GM12878 (cell line): ENCODE data around the gene MILR1. TPM values are rescaled to one million over a fixed set of nuclear protein-coding genes. Genes with fewer than 3 reads are reported as not detected.

Source experiments
- ATAC-seq: fragments of 200-7000 bp; cut with Tn5 transposase; 3 replicates; pipeline ENCODE4 v1.9.1; 2020; ENCODE audit warnings: mild to moderate bottlenecking, moderate library complexity
- BruUV-seq: library from RNA; stranded (reverse); fragments of 400-500 nt; replicated peaks from 2 replicates; lab custom pipeline; 2021; lab: Mats Ljungman, UMichigan
- CTCF ChIA-PET: fragments of 300-600 bp; sonication (Branson Sonifier 250); formaldehyde crosslinking; extraction: SDS; loops from one replicate; lab custom pipeline; 2021; ENCODE audit warnings: inconsistent platforms; lab: Yijun Ruan, JAX
- POLR2A ChIA-PET: fragments of 350-600 bp; formaldehyde crosslinking; extraction: SDS; loops from one replicate; lab custom pipeline; 2021; ENCODE audit warnings: inconsistent platforms; lab: Charles Lee
- RAD21 ChIA-PET: fragments of 300-600 bp; sonication (Branson Sonifier 250); formaldehyde crosslinking; loops from one replicate; lab custom pipeline; 2023; ENCODE audit warnings: antibody characterized with exemption; ENCODE audit not compliant: unreplicated experiment; lab: Charles Lee
- SMC1A ChIA-PET: fragments of 300-600 bp; sonication (Branson Sonifier 250); formaldehyde crosslinking; loops from one replicate; lab custom pipeline; 2023; ENCODE audit not compliant: unreplicated experiment, uncharacterized antibody; lab: Charles Lee
- DNase-seq: peaks from one replicate; pipeline ENCODE4 v3.0.0-alpha.2; 2011; ENCODE audit warnings: low read depth, low spot score
- FAIRE-seq: peaks from 3 replicates; lab custom pipeline; 2011; peaks lifted over from hg19 to GRCh38; lab: Jason Lieb, UNC
- H2AFZ ChIP-seq: 2 replicates; pipeline ENCODE4 v1.6.0; 2011; ENCODE audit warnings: low read depth, low read length, control low read depth; ENCODE audit not compliant: control insufficient read depth
- H3K27ac ChIP-seq: 2 replicates; pipeline ENCODE4 v1.5.1; 2011; ENCODE audit warnings: control low read depth; ENCODE audit not compliant: control insufficient read depth, insufficient read depth
- H3K27me3 ChIP-seq, 2 experiments: replicated peaks in 1 of 2; 2 replicates each; pipeline versions ENCODE4 v1.6.0 to v1.6.1; 2011; ENCODE audit warnings: low read length in 1 of 2; ENCODE audit not compliant: control insufficient read depth in 2 of 2, insufficient read depth in 2 of 2
- H3K36me3 ChIP-seq, 2 experiments: 2 replicates each; pipeline ENCODE4 v1.5.1; 2011; ENCODE audit warnings: low read length in 1 of 2; ENCODE audit not compliant: control insufficient read depth in 2 of 2, insufficient read depth in 2 of 2
- H3K4me1 ChIP-seq: 2 replicates; pipeline ENCODE4 v1.6.1; 2011; ENCODE audit warnings: mild to moderate bottlenecking, low read length, moderate library complexity, mixed read lengths; ENCODE audit not compliant: control insufficient read depth, insufficient read depth
- H3K4me2 ChIP-seq: 2 replicates; pipeline ENCODE4 v1.6.0; 2011; ENCODE audit warnings: control low read depth; ENCODE audit not compliant: control insufficient read depth, insufficient read depth
- H3K4me3 ChIP-seq: fragments of 200-600 bp; sonication (generic); 2 replicates; pipeline ENCODE4 v1.5.1; 2016
- H3K79me2 ChIP-seq: 2 replicates; pipeline ENCODE4 v1.6.0; 2011; ENCODE audit warnings: low read length; ENCODE audit not compliant: control insufficient read depth, insufficient read depth
- H3K9ac ChIP-seq: 2 replicates; pipeline ENCODE4 v1.8.0; 2011; ENCODE audit warnings: low read length, control low read depth, mixed read lengths; ENCODE audit not compliant: control insufficient read depth, insufficient read depth
- H3K9me3 ChIP-seq: replicated peaks from 3 replicates; pipeline ENCODE4 v1.5.1; 2011; ENCODE audit warnings: mild to moderate bottlenecking, low read length; ENCODE audit not compliant: control insufficient read depth, insufficient read depth
- H4K20me1 ChIP-seq: 2 replicates; pipeline ENCODE4 v1.6.0; 2011; ENCODE audit not compliant: control insufficient read depth, insufficient read depth
- CEBPB ChIP-seq, 2 experiments: fragments of 150-350 bp in 1 of 2; IDR thresholded peaks; 2 replicates each; pipeline ENCODE4 v1.6.1; 2012 to 2014; ENCODE audit warnings: low read depth in 2 of 2, low read length in 2 of 2, borderline replicate concordance in 1 of 2, inconsistent platforms in 1 of 2
- HDGF ChIP-seq: fragments of 450-650 bp; IDR thresholded peaks from 2 replicates; pipeline ENCODE4 v1.6.1; 2016; ENCODE audit warnings: antibody characterized with exemption
- KAT2A ChIP-seq: conservative IDR thresholded peaks from 2 replicates; pipeline ENCODE4 v1.6.1; 2011; ENCODE audit warnings: low read depth, low read length; ENCODE audit not compliant: control insufficient read depth
- KLF5 ChIP-seq: fragments of 450-650 bp; IDR thresholded peaks from 2 replicates; pipeline ENCODE4 v1.6.1; 2014; ENCODE audit warnings: mild to moderate bottlenecking; ENCODE audit not compliant: partially characterized antibody
- MXI1 ChIP-seq: fragments of 150-350 bp; IDR thresholded peaks from 2 replicates; pipeline ENCODE4 v1.6.1; 2011; ENCODE audit warnings: low read depth, mild to moderate bottlenecking, inconsistent platforms, low read length, improper control_type of control experiment
- NBN ChIP-seq: fragments of 450-650 bp; IDR thresholded peaks from 2 replicates; pipeline ENCODE4 v1.6.1; 2016
- NFXL1 ChIP-seq: fragments of 450-650 bp; IDR thresholded peaks from 2 replicates; pipeline ENCODE4 v1.6.1; 2017; ENCODE audit warnings: antibody characterized with exemption, mild to moderate bottlenecking, borderline replicate concordance
- PKNOX1 ChIP-seq: fragments of 450-650 bp; IDR thresholded peaks from 2 replicates; pipeline ENCODE4 v1.6.1; 2016; ENCODE audit warnings: mild to moderate bottlenecking
- PML ChIP-seq: IDR thresholded peaks from 2 replicates; pipeline ENCODE4 v1.6.1; 2012; ENCODE audit warnings: low read length, inconsistent platforms
- POLR2AphosphoS2 ChIP-seq: IDR thresholded peaks from 2 replicates; pipeline ENCODE4 v1.6.1; 2011; ENCODE audit warnings: low read depth, mild to moderate bottlenecking, low read length, improper control_type of control experiment, moderate library complexity
- POU2F2 ChIP-seq: IDR thresholded peaks from 3 replicates; pipeline ENCODE4 v1.6.1; 2011; ENCODE audit warnings: low read depth, mild to moderate bottlenecking, low read length, borderline replicate concordance
- SREBF1 ChIP-seq: IDR thresholded peaks from 2 replicates; pipeline ENCODE4 v1.6.1; 2012; ENCODE audit warnings: mild to moderate bottlenecking, low read length
- TBL1XR1 ChIP-seq: IDR thresholded peaks from 2 replicates; pipeline ENCODE4 v1.6.1; 2012; ENCODE audit warnings: low read depth, low read length, improper control_type of control experiment
- YY1 ChIP-seq: IDR thresholded peaks from 2 replicates; pipeline ENCODE4 v1.6.1; 2011; ENCODE audit warnings: low read depth, mild to moderate bottlenecking, low read length
- ZSCAN29 ChIP-seq: fragments of 450-650 bp; IDR thresholded peaks from 2 replicates; pipeline ENCODE4 v1.6.1; 2017; ENCODE audit warnings: mild to moderate bottlenecking, moderate library complexity
- WGBS: methylation state at CpG from one replicate; pipeline ENCODE4 v1.1.6; 2016; ENCODE audit warnings: low lambda C conversion rate; ENCODE audit not compliant: insufficient replicate concordance, insufficient coverage; ENCODE audit errors: missing lambda C conversion rate; 5-methylcytosine and 5-hydroxymethylcytosine counted together
- in situ Hi-C: fragments of 300-500 bp; cut with MboI; formaldehyde crosslinking; loops from 9 replicates; pipeline ENCODE4 v1.14.3; 2018; ENCODE audit warnings: mixed read lengths
- intact Hi-C: fragments of 100-400 bp; cut with micrococcal nuclease; formaldehyde crosslinking; loops from one replicate; pipeline ENCODE4 v1.14.2; 2022; ENCODE audit not compliant: unreplicated experiment
- polyA plus RNA-seq, 11 experiments: library from polyadenylated mRNA; depleted of rRNA in 4 of 11; unstranded in 6 of 11; stranded (reverse) in 5 of 11; fragments of >200 nt; fragmentation: Nextera tagmentation in 4 of 11; fragmentation: Illumina TruSeq in 1 of 11; extraction: Ambion mirVana in 4 of 11; extraction: Trizol in 1 of 11; gene quantifications; 1 replicate in 1 of 11; 2 replicates in 10 of 11; pipeline versions ENCODE4 v1.2.1 to v1.2.3, GENCODE V29; 2011 to 2016; ENCODE audit warnings: inconsistent platforms in 2 of 11, missing spikeins in 2 of 11, low read depth in 1 of 11
- total RNA-seq, 4 experiments: library from RNA; depleted of rRNA in 3 of 4; stranded (reverse); fragments of >200 nt in 3 of 4; fragmentation: Illumina TruSeq in 1 of 4; extraction: Trizol in 1 of 4; gene quantifications; 2 replicates each; pipeline versions ENCODE4 v1.2.1 to v1.2.3, GENCODE V29; 2013 to 2021
- TF ChIP-seq, protein P1 (sequence below): fragments of 450-650 bp; IDR thresholded peaks from 2 replicates; pipeline ENCODE4 v1.6.1; 2017; ENCODE audit warnings: low read depth, mild to moderate bottlenecking, moderate library complexity

Gene MILR1
- total and polyA plus RNA-seq, 10 of the 15 experiments (the other 5 are each of a cell fraction or from before 2014, with no cell fraction given): 2.0 to 47.2 (median 17.2) TPM

- Histone ChIP-seq H2AFZ (no peak overlapping the region), H3K79me2 (no peaks in the 10 kb centered on the region), H3K4me1 (no peaks in the 10 kb centered on the region), H3K27me3 (no peaks in the 10 kb centered on the region), H3K4me2 (no peak overlapping the region), H3K9me3 (no peaks in the 10 kb centered on the region), H3K9ac (no peak overlapping the region), H3K36me3 (peaks cover 2 to 16% of the 10 kb centered on the region in 2 experiments; a peak in 3 of 4 replicates), H3K4me3 (no peak overlapping the region), H4K20me1 (no peaks in the 10 kb centered on the region), H3K27ac (no peak overlapping the region)
- SMC1A ChIA-PET: interaction anchor here (1.1 to 3.9 kb wide), 3 partner anchors 9 to 60 kb away, joined by 3 to 21 read pairs (median 4); no protein-coding TSS in a partner anchor
- intact Hi-C loops: no loop called here
- CTCF ChIA-PET: interaction anchor here (0.6 to 1.9 kb wide), 5 partner anchors 10 to 125 kb away, joined by 3 to 9 read pairs (median 3); no protein-coding TSS in a partner anchor
- DNase-seq (no peak), ATAC-seq (no peak), FAIRE-seq (no peak)
- POLR2A ChIA-PET: no interaction called here
- BruUV-seq: no TSS peak
- RAD21 ChIA-PET: interaction anchor here (1.0 kb wide), 1 partner anchor 61 kb away, joined by 7 read pairs; no protein-coding TSS in a partner anchor
- in situ Hi-C loops: no loop called here
- WGBS: 90% methylated on average over 1 of the region's 1 CpG
- TF ChIP-seq ZSCAN29: no peak
- no peak for TF ChIP-seq TBL1XR1
- no peak for TF ChIP-seq KLF5
- TF ChIP-seq SREBF1: no peak
- TF ChIP-seq, protein P1, sequence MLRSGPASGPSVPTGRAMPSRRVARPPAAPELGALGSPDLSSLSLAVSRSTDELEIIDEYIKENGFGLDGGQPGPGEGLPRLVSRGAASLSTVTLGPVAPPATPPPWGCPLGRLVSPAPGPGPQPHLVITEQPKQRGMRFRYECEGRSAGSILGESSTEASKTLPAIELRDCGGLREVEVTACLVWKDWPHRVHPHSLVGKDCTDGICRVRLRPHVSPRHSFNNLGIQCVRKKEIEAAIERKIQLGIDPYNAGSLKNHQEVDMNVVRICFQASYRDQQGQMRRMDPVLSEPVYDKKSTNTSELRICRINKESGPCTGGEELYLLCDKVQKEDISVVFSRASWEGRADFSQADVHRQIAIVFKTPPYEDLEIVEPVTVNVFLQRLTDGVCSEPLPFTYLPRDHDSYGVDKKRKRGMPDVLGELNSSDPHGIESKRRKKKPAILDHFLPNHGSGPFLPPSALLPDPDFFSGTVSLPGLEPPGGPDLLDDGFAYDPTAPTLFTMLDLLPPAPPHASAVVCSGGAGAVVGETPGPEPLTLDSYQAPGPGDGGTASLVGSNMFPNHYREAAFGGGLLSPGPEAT: no peak
- TF ChIP-seq PML: no peak
- no peak for TF ChIP-seq MXI1
- no peak for TF ChIP-seq PKNOX1
- TF ChIP-seq NBN: no peak
- TF ChIP-seq NFXL1: no peak
- TF ChIP-seq POLR2AphosphoS2: no peak
- TF ChIP-seq YY1: no peak
- no peak for TF ChIP-seq HDGF
- no peak for TF ChIP-seq CEBPB (IDR thresholded peaks at IDR 0.05; ENCODE audit: borderline replicate concordance in 1 of 2, low read depth in 2 of 2, low read length in 2 of 2)
- no peak for TF ChIP-seq POU2F2
- no peak for TF ChIP-seq KAT2A
Measured at GRCh38 chr17:64480951-64481350, 32.0 kb downstream of the MILR1 start.
